IPS-18c (cell line): ENCODE measurements around the gene DAG1.

Source experiments
- H3K4me3 ChIP-seq: 2 replicates; pipeline ENCODE4 v1.7.0; 2013; ENCODE audit warnings: low read depth, mild to moderate bottlenecking, low read length, moderate library complexity; ENCODE audit not compliant: insufficient read depth
- H3K9me3 ChIP-seq: one replicate; pipeline ENCODE4 v1.6.1; 2013; ENCODE audit warnings: mild to moderate bottlenecking, low read length, moderate library complexity; ENCODE audit not compliant: control insufficient read depth, insufficient read depth

DAG1 gene

DNA sequence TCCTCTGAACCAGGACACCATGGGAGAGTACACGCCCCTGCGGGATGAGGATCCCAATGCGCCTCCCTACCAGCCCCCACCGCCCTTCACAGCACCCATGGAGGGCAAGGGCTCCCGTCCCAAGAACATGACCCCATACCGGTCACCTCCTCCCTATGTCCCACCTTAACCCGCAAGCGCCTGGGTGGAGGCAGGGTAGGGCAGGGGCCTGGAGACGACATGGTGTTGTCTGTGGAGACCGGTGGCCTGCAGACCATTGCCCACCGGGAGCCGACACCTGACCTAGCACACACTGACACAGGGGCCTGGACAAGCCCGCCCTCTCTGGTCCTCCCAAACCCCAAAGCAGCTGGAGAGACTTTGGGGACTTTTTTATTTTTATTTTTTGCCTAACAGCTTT lies 63.0 kb downstream of the DAG1 start:
- Histone ChIP-seq H3K9me3 (no peaks in the 10 kb centered on the region), H3K4me3 (no peak overlapping the region)

DNA sequence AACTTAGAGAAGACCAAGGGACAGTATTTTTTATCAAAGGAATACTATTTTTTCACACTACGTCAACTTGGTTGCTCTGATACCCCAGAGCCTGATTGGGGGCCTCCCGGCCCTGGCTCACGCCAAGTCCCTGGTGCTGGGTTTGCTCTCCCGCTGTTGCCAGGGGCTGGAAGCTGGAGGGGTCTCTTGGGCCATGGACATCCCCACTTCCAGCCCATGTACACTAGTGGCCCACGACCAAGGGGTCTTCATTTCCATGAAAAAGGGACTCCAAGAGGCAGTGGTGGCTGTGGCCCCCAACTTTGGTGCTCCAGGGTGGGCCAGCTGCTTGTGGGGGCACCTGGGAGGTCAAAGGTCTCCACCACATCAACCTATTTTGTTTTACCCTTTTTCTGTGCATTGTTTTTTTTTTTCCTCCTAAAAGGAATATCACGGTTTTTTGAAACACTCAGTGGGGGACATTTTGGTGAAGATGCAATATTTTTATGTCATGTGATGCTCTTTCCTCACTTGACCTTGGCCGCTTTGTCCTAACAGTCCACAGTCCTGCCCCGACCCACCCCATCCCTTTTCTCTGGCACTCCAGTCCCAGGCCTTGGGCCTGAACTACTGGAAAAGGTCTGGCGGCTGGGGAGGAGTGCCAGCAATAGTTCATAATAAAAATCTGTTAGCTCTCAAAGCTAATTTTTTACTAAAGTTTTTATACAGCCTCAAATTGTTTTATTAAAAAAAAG lies 63.9 kb downstream of the DAG1 start:
- H3K4me3 ChIP-seq, result no peak overlapping the region
- H3K9me3 ChIP-seq, result no peaks in the 10 kb centered on the region

DNA sequence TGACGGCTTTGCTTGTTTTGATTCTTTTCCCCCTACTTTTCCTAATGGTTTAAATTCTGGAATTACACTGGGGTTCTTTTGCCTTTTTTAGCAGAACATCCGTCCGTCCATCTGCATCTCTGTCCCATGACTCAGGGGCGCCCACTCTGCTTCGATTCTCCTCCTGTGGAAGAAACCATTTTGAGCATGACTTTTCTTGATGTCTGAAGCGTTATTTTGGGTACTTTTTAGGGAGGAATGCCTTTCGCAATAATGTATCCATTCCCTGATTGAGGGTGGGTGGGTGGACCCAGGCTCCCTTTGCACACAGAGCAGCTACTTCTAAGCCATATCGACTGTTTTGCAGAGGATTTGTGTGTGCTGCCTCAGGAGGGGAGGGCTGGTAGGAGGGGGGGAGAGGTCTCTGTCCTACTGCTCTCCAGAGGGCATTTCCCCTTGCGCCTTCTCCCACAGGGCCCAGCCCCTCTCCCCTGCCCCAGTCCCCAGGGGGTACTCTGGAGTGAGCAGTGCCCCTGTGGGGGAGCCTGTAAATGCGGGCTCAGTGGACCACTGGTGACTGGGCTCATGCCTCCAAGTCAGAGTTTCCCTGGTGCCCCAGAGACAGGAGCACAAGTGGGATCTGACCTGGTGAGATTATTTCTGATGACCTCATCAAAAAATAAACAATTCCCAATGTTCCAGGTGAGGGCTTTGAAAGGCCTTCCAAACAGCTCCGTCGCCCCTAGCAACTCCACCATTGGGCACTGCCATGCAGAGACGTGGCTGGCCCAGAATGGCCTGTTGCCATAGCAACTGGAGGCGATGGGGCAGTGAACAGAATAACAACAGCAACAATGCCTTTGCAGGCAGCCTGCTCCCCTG lies 64.7 kb downstream of the DAG1 start:
- H3K9me3 ChIP-seq, result no peaks in the 10 kb centered on the region
- no peak overlapping the region for H3K4me3 ChIP-seq

DNA sequence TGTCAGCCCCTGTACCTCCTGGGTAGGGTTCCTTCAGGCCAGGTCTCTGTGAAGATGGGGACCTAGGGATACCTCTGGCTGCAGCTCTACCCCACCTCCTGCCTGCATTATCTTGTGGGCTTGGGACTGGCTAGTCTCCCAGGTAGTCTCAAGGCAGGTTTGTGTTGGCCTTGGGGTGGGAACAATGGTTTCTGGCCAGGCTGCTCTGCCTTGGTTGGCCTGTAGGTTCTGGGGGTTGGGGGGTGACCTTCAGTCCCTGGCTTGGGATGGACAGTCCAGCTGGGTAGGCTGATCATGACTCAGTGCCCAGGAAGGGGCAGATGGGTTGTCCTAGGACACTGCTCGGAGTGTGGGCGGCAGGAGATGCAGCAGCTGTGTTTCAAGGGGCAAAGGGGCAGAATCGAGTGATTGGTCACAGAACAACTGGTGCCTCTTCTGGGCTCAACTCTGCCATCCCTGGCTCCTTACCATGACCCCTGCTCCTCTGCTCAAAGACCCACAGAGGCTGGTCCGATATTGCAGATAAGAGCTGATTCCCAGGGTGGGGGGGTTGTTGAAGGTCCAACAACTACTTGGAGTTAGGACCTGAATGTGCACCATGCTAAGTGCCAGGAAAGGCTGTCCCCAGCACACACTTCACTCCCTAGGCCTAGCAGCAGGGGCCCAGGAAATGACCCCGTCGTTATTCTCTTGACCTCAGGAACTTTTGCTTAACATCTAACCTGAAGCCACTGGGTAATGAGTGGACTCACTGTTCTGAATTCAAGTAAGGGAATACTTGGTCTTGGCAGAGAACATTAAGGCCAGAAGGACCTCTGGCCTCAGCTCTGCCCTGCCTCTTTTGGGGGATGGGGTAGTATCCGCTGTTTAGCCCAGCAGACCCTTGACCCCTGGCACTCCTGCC lies 66.2 kb downstream of the DAG1 start:
- Histone ChIP-seq H3K9me3 (no peaks in the 10 kb centered on the region), H3K4me3 (no peak overlapping the region)

DNA sequence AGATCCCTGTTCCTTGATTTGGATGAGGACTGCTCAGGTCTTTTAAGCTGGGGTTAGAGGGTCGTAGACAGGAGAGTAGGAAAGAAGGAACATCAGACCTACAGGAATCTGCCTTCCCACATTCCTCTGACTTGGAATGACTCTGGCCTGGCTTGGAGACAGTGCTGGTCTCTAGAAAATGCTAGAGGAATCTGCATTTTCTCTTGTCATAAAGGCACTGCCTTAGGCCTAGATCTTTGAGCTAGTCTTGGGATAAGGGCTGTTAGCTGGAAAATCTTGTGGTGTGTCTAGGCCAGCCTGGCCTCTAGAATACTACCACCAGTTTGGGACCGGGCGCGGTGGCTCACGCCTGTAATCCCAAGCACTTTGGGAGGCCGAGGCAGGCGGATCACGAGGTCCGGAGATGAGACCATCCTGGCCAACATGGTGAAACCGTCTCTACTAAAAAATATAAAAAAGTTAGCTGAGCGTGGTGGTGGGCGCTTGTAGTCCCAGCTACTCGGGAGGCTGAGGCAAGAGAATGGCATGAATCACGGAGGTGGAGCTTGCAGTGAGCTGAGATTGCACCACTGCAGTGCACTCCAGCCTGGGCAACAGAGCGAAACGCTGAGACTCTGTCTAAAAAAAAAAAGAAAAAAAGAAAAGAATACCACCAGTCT lies 66.9 kb downstream of the DAG1 start:
- Histone ChIP-seq H3K9me3 (no peaks in the 10 kb centered on the region), H3K4me3 (no peak overlapping the region)

DNA sequence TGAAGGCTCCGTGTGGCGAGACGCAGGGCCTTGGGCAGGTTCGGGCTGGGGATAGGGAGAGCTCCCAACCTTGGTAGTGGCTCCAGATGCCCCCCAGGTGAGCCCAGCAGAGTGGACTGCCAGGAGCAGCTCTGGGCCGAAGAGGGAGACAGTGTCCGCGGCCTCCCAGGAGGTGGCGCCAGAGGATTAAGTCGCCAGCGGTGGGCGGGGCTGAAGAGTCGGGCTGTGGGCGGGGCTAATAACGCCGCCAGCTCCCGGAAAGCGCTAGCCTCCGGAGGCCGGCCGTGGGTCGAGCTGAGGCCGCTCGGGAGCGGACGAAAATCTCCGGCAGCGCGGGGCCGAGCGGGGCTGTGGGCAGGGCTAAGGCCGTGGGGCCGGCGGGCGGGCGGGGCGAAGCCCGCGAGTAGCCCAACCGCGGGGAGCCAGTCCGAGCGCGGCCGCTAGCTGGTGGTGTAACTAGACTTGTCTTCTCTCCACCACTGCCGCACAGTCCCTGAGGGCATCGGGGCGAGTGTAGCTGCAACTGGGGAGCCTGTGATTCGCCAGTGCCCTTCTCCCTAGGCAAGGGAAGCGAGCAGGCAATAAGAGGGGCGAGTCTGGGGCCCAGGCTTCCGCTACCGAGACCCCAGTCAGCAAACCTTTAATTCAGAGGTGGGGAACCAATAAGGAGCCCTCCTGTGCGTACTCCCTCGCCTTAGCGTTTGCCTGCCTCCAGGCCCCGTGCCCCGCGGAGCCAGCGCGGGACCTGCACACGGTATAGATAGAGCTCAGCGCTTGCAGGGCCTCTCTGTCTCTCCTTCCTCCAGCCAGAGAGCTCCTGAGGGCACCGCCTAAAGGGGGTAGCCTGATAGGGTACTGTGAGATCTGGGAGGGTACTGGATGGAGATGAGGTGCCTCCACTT lies 69.8 kb downstream of the DAG1 start:
- peaks cover 2% of the 10 kb centered on the region for H3K9me3 ChIP-seq
- peak overlapping the region; percentile 66 for H3K4me3 ChIP-seq

DNA sequence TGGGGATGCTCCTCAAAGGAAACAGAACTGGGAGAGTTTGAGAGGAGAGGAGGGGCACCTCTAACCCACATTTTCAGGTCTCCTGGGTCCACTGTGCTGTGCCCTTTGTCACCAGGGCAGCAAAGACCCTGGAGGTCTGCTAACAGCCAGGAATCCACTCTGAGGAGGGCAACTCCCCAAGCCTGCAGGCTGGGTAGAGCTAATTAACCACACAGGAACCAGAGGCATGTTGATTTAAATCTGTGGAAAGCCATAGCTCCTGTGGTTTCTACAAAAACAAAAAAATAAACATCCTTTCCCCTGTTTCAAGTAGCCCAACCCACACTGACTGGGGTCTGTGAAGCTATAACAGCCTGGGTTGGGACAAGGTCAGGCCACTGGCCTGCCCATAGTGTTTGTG lies 82.0 kb downstream of the DAG1 start:
- Histone ChIP-seq H3K9me3 (no peaks in the 10 kb centered on the region), H3K4me3 (no peak overlapping the region)

DNA sequence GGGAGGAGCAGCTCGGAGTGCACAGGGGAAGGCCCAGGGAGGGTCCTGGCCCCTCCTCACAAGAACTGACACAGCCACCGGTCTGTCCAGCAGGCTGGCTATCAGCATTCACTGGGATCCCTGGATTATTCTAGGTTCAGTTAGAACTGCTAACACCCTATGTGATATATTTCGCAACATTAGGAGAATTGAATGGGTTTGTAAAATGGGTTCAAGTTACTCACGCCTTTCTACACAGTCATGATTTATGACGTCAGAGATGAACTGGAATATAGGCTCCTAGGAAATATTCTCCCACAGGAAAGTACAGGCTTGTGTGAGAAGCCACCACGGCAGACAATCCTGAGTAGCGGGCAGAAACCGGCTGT lies 83.2 kb downstream of the DAG1 start:
- Histone ChIP-seq H3K4me3 (peak overlapping the region; percentile 65), H3K9me3 (no peaks in the 10 kb centered on the region)

DNA sequence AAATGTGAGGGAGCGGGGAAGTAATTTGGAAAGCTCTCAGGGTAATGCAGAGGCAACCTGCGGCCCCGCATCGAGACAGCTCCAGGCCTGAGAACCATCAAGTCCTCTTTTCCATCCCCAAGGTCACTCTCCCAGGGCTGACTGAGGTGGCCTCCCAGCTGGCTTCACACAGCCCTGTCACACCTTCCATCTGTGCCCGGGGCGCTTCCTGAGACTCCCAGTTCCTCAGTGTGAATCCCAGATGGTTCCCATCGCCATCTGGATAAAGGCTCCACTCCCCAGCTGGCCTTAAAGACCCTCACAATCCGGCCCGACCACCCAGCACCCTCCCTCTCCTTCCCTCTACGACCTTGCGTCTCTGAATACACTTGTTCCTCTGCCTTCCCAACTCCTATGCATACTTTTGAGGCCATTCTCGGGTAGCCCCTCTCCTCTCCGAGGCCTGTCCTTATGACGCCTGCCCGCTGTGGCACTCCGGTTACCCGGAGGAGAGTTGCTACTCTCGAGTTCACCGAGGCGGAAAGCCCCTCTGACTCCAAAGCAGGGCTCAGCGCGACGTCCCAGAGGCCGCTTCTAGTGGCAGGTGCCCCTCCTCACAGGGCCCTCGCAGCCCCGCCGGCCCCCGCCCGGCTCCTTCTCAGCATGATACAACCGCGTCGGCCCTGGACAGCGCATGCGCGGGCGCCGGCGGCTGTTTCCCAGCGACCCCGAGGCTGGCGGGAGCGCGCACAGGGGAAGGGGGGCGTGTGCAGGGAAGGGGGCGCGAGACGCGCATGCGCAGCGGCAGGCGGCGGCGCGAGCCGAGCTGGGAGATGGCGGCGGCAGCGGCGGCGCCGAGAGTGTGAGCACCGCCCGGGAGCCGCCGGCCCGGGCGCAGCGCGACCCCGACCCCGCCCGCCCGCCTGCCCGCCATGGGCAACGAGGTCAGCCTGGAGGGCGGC lies 83.9 kb downstream of the DAG1 start, which contains the start of gene BSN:
TSS of gene BSN (plus strand) at position 786 of the 941 bp plus-strand sequence. CDS start at position 912, 126 bp downstream.
- peak within 1 kb of the TSS; percentile 72 for H3K4me3 ChIP-seq
- no peaks in the 10 kb centered on the region for H3K9me3 ChIP-seq

DNA sequence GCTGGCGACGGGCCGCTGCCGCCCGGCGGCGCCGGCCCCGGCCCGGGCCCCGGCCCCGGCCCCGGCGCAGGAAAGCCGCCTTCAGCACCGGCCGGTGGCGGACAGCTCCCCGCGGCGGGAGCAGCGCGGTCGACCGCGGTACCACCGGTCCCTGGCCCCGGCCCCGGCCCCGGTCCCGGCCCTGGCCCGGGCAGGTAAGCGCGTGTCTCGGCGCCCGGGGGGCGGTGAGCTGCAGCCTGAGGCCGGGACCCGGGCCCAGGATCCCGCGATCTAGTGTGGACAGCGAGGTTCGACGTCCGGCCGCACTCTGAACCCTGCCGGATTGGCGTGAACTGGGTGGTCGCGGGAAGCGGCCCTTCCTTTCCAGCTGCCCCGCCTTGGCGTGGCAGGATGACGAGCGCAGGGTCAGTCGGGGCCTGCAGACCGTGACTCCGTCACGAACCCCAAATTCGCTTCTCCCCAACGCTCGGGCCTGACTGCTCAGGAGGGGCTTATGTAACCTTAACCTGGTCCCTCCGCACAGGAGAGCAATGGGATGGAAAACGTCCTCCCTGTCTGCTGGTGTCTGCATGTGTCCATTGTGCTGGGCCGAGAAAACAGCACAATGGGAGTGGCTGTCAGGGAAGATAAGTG lies 84.7 kb downstream of the DAG1 start:
- Histone ChIP-seq H3K4me3 (peak overlapping the region; percentile 72), H3K9me3 (no peaks in the 10 kb centered on the region)

DNA sequence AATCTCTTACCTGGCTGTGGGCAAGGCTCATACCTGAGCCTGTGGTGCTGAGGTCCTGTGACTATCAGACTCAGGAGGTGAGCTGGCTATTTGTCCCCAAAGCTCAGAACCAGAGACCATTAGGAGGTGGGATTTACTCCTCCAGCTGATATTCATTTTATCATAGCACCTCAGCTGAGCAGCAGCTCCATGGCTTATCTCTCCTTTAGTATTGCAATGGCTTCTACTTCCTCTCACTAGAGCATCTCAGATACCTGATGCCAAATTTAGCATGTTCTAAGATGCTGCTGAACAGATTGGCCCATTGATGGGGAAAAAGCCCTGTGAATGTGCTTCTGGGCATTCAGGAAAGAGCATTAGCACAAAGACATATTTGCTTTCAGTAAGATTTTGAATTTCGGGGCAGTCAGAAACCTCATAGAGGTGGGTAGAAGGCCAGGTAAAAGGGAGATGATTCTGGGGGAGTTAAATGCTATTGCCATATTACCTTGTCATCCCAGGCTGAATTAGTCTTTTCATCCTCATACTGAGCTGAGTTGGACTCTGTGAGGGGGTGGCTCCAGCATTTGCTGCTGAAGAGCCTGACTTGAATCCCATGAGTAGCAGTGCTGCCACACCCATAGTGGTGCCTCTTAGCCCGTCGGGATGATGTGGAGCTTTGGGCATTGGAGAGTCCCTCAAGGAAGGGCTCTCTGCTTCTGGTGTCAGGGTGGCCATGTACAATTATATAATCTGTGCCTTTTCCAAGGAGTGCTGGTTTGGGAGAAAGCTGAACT lies 86.6 kb downstream of the DAG1 start:
- no peak overlapping the region for H3K4me3 ChIP-seq
- H3K9me3 ChIP-seq, result no peaks in the 10 kb centered on the region

DNA sequence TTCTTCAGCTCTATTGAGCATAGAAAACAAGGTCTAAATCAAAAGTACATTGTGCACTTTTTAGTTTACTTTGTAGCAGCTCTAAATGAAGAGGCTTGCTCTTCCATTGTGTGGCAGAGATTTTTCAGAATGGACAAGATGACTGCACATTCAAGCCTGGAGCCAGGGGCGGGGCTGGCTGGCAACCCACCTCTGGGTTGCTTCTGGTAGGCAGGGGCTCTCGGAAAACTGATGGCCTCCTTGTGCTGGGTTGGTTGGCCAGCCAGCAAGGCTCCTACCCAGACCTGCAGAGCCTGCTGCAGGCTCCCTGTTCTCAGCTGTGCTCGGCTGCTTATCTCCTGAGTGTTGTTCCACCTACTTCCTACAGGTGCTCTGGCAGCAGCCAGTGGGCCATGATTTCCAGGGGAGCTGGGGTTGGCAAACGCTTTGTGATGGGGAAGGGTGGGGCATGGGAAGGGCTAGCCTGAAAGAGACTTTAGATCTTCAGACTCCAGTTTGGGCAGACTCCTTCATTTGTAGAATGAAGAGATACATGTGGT lies 93.0 kb downstream of the DAG1 start:
- Histone ChIP-seq H3K9me3 (peaks cover 2% of the 10 kb centered on the region), H3K4me3 (no peak overlapping the region)

DNA sequence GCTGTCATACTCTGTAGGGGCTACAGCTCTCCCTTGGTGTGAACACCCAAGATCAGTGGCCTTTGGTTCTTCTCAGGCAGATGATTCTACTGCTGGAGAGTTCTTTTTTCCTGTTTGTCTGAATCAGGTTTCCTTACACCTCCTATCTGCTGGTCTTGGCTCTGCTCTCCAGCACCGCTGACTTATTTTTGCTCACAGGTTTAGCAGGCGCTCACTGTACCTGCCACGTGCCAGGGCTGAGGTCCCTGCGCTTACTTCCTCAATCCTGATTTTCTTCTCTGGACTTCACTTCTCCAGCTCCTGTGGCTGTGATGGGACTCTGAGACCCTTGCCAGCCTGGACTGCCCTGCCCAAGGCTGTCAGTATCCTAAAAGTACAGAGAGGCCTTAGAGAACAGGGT lies 93.7 kb downstream of the DAG1 start:
- H3K4me3 ChIP-seq, result no peak overlapping the region
- H3K9me3 ChIP-seq, result peaks cover 2% of the 10 kb centered on the region

DNA sequence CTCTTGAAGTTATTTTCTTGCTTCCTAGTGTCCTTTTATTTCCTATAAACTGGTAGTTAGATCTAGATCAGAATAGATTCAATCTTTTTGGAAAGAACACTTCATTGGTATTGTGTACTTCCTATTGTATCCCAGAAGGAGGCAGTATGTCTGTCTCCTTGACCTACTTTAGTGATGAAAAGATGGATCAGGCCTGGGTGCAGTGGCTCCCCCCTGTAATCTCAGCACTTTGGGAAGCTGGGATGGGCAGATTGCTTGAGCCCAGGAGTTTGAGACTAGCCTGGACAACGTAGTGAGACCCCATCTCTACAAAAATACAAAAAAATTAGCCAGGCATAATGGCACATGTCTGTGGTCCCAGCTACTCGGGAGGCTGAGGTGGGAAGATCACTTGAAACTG lies 96.2 kb downstream of the DAG1 start:
- Histone ChIP-seq H3K4me3 (no peak overlapping the region), H3K9me3 (peaks cover 2% of the 10 kb centered on the region)
